RPMI7951 (cell line): ENCODE results near the gene NADK. TPM values are rescaled to one million over a fixed set of nuclear protein-coding genes. Genes with fewer than 3 reads are reported as not detected.

Source experiments
- DNase-seq: peaks from one replicate; pipeline ENCODE4 v3.0.0-alpha.2; 2012; ENCODE audit warnings: low read depth
- total RNA-seq: library from RNA; depleted of rRNA; stranded (reverse); fragments of >200 nt; shearing (Covaris generic); gene quantifications from 2 replicates; pipeline ENCODE4 v1.2.3, GENCODE V29; 2014; rRNA removed

The NADK gene, protein sequence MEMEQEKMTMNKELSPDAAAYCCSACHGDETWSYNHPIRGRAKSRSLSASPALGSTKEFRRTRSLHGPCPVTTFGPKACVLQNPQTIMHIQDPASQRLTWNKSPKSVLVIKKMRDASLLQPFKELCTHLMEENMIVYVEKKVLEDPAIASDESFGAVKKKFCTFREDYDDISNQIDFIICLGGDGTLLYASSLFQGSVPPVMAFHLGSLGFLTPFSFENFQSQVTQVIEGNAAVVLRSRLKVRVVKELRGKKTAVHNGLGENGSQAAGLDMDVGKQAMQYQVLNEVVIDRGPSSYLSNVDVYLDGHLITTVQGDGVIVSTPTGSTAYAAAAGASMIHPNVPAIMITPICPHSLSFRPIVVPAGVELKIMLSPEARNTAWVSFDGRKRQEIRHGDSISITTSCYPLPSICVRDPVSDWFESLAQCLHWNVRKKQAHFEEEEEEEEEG
- total RNA-seq, result 24.0 and 30.3 TPM in 2 replicates

DNA sequence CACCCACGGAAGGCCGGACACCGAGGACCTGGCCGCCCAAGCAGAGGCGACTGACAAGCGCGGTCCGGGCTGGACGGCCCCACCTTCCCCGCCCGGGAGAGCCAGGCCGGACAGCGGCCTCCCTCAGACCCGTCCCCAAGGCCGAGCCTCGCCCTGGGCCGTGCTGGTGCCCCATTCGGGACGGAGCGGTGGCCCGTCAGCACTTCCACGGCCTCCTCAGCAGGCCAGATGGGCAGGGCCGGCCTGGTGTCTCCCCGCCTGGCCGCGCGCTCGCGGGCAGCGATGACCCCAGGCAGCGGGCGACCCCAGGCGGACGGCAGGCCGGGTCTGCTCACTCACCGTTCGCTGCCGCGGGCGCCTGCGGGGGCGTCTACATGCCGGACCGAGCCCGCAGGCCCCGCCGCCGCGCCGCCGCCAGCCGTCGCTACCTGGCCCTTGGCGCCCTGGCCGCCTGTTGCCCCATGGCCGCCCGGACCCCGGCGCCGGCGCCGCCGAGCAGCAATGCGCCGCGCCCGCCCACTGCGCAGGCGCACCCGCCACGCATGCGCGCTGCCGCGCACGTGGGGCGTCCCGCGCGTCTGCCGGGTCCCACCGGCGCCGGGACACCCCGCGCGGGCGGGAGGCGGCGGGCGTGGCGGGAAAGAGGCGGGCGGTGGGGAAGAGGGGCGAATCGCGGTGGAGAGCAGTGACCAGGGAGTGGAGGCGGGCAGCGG lies at the start of gene NADK:
NADK (minus strand) TSS at position 521 of the 713 bp plus-strand sequence. CDS start 13,064 bp downstream, outside the sequence.
- peak; percentile 57 for DNase-seq

DNA sequence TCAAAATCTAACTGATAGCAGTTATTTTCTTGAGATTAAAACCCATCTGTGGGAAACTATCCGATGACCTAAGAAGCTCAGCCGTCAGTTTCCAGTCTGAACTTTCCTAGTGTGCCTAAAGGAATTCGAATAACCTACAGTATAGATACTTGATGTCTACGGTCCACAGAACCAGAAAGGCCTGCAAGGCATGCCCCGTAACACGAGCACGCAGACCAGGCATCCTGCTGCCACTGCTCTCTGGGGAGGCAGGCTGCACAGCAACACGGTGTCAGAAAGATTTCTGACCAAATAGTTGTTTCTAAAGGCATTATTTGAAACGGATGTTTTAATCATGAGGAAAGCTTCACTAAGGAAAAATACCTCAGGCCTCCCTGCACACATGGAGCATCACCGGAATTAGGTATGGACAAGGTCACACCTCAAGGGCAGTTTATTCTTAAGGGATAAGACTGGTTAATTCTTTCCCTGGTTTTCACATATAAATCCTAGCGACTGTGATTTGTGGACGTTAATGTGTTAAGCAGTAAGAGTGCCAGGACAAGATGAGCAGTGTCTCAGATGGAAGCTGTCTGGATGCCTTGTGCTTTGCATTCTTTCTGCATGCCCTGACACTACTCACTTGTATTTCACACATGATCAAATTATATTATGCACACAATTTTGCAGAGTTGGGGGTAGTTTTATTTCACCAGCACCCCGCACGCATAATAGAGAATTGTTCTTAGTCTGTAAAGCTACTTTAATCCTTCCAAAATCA lies 49.0 kb upstream of the NADK start:
- DNase-seq, result no peak

DNA sequence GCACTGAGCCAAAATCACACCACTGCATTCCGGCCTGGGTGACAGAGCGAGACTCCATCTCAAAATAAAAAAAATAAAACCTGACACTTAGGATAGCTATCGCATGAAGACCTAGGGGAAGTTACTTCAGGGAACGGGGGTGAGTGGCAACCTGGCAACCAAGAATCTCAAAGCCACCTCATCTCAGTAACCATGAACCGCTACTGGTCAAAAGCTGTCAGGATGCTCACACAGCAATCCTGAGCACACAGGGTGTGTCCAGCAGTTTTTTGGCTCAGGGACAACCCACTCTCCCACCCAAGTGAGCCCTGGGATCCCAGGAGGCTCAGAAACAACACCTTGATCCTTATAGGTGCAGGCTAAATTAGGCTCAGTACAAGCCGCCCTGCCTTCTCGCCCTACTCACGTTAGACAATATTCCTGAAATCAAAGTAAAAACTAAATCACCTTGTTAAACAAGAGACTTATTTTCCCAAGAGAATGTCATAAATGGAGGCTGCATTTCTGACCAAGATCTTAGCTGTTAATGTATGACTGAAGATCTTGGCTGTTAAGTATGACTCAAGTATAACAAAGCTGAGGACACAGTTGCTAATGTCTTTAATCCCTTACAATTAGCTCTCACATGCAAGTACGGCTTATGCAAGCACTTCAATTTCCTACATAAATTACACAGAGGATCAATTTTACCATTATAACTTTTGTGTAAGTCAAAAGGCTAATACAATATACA lies 48.3 kb upstream of the NADK start:
- DNase-seq, result no peak

DNA sequence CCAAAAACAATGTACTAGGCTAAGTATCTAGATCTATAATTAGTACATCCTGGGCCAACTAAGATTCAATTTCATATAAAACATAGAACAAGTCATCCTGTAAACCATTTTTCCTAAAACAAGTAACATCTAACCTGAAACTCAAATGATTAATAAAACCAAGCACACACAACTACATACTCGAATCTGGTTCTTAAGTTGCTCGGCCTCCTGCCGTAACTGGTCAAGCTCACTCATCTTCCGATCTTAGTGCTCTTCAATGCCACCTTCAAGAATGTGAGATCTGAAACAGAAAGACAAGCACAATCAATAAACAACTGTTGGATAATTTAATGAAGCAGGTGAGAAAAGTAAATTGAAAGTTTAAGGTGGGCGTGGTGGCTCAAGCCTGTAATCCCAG lies 46.9 kb upstream of the NADK start:
- no peak for DNase-seq

DNA sequence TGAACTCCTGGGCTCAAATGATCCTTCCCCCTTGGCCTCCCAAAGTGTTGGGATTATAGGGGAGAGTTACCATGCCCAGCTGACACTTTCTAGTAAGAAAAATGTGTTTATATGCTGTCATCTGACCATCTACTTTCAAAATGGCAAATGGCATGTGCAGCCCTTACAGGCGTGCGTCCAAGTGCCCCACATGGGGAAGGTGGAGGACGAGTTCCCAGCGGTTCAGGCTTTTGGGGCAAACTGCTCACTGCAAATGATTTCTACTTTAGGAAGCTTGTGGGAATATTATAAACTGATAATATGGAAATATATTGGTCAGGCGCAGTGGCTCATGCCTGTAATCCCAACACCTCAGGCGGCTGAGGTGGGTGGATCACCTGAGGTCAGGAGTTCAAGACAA lies 41.5 kb upstream of the NADK start:
- no peak for DNase-seq

DNA sequence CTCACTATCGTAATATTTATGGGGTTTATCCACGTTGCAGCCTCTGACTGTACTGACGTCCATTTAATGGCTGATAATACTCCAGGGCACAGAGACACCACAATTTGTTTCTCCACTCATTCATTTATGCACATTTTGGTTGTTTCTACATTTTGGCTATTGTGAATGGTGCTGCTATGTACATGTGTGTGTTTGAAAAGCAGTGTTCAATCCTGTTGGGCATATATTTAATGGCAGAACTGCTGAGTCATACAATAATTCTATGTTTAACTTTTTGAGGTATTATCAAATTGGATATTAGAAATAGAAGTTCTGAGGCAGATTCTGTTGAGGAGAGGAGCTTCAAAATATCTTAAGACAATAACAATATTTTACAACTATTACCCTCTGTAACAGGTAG lies 39.0 kb upstream of the NADK start:
- DNase-seq, result no peak

DNA sequence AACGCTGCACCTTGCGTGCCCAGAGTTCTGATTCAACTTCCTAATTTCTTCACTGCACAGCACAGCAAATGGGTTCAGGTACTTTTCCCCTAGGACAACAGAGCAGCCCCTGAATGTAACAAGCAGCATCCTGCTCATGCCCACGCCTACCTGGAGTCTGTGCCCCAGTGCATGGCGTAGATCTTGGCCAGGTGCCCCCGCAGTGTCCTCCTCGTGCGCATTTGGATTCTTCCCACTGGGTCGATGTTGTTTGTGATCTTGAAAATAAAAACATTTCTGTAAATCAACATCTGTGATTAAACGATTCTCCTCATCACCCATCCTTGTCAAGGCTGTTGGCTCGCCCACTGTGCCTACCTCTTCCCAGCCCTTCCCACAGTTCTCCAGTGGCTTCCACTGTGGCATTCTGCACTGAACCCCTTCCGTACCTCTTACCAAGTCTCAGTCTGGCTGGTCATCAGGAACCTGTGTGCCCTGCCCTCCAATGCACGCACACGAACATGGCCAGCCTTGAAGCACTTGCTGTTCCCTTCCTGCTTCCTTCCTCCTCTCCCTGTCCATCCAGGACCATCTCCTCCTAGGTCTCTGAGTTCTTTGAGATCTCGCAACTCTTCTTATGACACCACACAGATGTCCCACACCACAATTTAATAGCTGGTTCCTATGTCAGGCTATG lies 37.5 kb upstream of the NADK start:
- DNase-seq, result no peak

DNA sequence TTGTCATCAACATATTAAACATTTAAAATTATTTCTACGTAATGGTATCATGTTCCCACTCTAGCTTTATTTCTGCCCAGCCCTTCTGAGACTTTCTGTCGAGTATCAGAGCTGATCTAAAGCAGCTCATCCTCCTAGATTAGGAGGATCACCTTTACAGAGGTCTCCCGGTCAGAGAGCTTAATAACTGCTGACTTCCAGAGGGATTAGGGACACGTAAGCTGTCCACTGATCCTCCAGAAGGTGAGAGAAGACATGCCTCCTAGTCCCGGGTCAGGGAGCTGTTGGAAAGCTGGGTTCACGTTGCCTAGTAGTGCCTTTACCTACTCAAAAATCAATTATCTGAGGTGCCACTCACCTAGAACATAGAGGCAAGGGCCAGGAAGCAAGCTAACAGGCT lies 31.2 kb upstream of the NADK start:
- DNase-seq, result no peak

DNA sequence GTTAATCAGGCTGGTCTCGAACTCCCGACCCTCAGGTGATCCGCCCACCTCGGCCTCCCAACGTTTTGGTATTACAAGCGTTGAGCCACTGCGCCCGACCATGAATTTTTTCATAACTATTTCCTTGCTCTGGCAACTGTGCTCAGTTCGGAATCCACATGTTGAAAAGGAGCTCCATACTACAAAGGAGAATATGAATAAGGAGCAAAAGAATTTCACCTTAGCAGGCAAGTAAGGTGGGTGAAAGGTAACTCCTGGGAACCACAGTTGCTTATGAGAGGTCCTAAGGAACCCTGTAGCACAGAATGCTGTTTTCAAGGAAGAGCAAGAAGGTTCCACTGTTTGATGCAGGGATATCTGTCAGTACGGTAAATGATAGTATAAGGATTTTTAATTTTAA lies 29.9 kb upstream of the NADK start:
- no peak for DNase-seq

DNA sequence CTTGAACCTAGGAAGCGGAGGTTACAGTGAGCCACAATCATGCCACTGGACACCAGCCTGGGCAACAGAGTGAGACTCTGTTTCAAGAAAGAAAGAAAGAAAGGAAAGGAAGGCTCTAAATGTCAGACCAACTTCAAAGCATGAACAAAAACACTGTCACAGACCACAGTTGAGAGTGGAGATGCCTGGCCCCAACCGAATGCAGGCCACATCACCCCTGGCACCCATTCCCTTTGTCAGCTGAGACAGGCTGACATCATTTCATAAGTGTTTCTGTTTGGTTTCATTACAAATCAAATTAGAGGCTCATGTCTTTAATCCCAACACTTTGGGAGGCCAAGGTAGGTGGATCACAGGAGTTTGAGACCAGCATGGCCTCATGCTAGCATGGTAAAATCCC lies 28.6 kb upstream of the NADK start:
- no peak for DNase-seq

DNA sequence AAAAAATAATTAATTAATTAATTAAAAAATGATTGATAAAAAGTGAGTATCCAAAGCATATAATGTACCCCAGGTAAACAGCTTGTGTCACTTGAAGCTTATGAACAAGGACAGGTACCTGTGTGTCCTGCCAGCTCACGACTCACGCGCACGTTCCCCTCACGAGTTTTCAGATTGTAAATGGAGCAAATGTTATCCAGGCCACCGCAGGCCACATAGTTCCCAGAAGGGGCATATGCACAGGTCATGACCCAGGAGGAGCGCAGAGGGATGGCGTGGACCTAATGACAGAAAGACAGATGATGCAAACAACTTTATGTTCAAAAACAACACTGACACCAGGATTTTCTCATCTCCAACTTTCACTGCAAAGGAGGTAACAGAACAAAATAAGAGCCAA lies 26.0 kb upstream of the NADK start:
- no peak for DNase-seq

DNA sequence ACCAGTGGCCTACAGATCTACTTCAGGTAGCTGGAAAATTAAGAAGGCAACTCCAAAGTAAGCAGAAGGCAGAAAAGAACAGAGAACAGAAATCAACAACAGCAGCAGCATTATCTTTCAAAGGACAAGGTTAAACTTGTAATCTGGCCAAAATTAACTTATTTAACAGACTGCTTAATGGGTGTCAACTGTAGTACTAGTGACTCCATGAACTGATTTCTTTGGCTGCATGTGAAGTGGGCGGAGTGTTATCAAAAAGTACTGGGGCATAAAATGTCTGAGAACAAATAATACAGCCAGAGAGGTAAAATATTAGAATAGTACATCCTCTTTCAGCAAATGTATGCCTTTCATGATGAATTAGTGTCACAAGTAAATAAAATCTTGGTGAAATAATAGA lies 24.6 kb upstream of the NADK start:
- DNase-seq, result no peak

DNA sequence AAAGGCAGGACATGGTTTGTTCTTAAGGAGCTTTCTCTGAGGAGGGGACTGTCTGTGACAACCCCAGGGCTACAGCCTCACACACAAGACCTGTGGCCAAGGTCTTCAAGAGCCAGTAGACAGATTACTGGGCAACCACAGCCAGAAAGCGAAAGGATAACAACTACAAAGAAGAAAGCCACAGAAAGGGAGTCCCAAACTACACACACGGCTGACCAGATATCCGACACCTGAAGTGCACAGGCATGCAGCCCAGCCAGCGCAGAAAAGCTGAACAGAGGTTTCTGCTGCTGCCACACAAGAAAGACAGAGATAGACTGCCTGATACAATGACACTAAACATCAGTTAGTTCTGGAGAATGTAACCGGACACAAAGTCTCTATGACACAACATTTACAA lies 21.4 kb upstream of the NADK start:
- DNase-seq, result no peak

DNA sequence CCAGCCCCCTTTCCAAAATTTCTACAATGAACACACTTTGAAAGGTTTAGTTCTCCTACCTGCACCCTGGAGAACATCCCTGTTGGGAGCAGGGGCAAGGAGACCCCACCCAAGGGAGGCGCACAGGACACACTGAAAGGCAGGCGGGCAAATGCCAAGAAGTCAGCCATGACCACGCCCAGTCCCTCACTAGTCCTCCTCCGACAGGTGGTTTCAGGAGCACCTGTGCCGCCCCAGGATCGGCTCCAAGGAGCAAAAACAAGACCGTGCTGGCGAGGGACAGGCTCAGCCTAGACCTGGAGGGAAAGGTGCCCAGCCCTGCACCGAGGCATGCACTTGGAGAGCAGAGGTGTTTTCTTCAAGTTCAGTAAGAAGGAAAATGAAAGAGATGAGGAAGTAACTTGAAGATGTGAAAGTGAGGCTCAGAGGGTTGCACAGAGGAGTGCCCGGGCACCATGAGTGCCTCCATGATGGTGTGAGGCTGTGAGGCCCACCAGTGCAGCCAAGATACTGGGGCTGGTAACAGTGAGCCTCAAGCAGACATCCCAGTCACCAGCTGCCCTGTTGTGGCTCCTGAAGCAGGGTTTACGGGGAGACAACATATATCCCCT lies 19.6 kb upstream of the NADK start:
- no peak for DNase-seq

DNA sequence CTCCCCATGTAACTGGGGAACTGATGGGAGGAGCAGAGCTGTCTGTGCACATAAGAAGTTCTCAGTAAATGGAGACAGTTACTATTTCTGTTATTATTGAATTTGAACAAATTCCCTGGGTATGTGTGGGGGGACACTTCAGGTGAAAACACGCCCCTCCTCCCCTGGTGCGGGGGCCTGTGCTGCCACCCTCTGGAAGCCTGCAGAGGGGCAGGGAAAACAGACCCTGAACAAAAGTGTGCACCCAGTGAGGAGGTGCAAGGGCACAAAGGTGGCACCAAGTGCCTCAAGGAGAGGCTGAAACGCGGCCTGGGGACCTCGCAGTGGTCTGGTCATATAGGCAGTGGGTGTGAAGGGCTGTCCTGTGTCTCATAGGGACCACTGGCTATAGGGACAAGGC lies 18.2 kb upstream of the NADK start:
- no peak for DNase-seq

DNA sequence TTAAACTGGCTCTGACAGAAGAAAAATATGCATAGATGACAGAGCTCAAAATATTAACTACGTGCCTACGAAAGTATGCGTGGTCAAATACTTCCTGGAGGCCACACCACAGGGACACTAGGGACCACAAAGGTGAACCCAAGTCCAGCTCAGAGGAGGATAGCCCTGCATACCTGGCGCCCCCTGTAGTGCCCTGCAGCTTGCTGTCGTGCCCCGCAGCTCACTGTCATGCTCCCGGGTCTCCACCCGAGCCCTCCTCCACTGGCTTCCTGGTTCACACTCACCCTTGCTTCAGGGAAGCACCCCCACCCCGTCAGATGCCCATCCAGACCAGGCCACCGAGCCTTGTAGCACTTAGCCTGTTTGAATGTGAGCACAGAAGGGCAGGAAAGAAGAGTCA lies 16.7 kb upstream of the NADK start:
- no peak for DNase-seq

DNA sequence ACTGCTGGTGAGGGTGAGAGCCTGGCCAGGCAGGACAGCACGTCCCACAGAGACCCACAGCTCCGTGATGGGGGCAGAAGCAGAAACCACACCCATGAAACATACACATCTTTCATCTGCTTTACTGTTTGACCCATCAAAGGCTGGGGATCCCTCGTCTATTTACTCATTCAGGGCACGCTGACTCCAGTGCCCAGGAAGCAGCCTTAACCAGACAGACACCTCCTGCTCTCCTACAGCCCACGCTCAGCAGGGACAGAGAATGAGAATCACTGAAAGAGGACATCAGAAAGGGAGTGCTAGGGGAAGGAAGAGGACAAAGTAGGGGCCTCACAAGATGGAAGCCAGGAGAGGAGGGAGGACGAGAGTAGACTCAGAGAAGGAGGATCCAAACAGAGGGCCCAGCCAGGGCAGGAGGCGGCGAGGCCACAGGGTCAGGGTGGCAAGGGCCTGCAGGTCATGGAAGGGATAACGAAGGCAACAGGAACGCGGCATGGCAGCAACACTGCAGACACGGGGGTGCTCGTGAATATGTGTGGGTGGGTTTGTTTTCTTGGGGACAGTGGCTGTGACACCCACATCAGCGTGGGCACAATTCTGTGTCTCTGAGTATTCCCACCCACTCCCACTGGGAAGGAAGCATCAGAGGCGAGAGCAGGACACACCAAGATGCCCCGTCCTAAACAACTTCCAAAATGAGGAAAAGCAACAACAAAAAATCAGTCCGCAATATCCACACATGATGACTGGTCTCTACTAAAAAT lies 15.4 kb upstream of the NADK start:
- no peak for DNase-seq

DNA sequence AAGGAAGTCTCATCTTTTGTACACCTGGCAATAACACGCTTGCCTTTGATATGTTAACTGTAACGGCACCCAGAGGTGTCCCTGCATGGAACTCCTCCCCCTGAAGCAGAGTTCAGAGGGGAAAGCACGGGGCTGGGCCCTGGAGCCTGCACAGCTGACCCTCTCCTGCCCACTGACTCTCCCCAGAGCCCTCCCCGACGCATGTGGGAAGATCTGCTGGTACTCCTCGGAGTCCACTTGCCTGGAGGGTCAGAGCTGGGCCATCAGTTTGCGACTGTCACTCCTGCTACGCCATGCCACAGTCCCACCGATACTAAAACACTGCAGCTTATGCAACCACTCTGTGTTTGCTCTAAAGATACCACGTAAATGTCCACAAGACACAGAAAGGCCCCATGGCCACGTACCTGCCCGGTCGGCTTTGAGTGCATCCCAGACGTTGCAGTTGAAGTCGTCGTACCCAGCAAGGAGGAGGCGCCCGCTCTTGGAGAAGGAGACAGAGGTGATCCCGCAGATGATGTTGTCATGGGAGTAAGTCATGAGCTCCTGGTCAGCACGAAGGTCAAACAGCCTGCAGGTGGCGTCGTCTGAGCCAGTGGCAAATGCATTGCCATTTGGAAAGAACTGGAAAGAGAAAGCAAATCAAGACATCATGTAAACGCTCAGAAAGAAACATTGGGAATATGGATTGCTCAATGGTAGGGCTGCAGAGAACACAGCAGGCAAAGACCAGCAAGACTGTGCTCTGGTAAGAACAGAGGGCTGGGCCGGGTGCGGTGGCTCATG lies 10.6 kb upstream of the NADK start:
- DNase-seq, result no peak

DNA sequence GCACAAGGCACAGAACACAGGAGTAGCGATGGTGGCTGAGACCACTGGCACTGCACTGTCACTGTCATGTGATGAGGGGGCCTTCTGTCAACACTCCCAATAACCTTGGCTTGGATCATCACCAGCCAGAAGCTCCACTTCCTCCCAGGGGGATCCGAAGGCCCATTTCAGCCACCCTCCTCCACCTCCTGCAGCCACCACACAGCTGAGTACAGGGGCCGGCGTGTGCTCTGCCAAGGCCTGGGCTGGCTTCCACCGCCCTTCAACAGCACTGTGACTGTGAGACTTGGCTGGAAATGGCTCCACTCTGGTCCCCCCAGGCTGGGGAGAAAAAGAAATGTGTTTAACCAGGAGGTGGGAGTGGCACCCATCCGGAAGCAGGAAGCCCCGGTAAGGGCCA lies 9.9 kb upstream of the NADK start:
- no peak for DNase-seq
